ENCODE data around the gene CLDN4. TPM values are rescaled to one million over a fixed set of nuclear protein-coding genes. Genes with fewer than 3 reads are reported as not detected.

The CLDN4 gene
- total RNA-seq = 0.53 and 1.5 TPM in 2 replicates

GRCh38 chr7:73830681-73831583 lies at the start of gene CLDN4:
TSS of gene CLDN4 (plus strand) at chr7:73830996. CDS start at chr7:73831202, 206 bp downstream.

GRCh38 chr7:73842067-73842976 lies 11.5 kb downstream of the CLDN4 start, which contains the start of gene METTL27:
TSS of gene METTL27 (minus strand) at chr7:73842516. CDS start at chr7:73842140, 376 bp downstream.

GRCh38 chr7:73860859-73861258 lies 30.1 kb downstream of the CLDN4 start, which contains the start of gene TMEM270:
TSS of gene TMEM270 (plus strand) at chr7:73861159. CDS start at chr7:73861195, 36 bp downstream.

Other genes starting within 250 kb of the CLDN4 start
- 0.04 TPM in 1 of 2 replicates, not detected in the other for gene MLXIPL, start 206.5 kb upstream of the CLDN4 start, total RNA-seq
- 2.3 and 2.9 TPM in 2 replicates for gene VPS37D, start 163.2 kb upstream of the CLDN4 start, total RNA-seq
- 2.6 and 3.9 TPM in 2 replicates for gene DNAJC30, start 147.5 kb upstream of the CLDN4 start, total RNA-seq
- 75.0 and 85.3 TPM in 2 replicates for gene BUD23, start 147.4 kb upstream of the CLDN4 start, total RNA-seq
- 10.0 and 19.6 TPM in 2 replicates for gene STX1A, start 111.3 kb upstream of the CLDN4 start, total RNA-seq
- gene ABHD11, start 92.2 kb upstream of the CLDN4 start, total RNA-seq = 17.0 and 29.6 TPM in 2 replicates
- gene CLDN3, start 60.7 kb upstream of the CLDN4 start, total RNA-seq = not detected in 2 replicates
- gene METTL27, start 11.5 kb downstream of the CLDN4 start, total RNA-seq = 1.1 and 3.2 TPM in 2 replicates
- gene TMEM270, start 30.2 kb downstream of the CLDN4 start, total RNA-seq = not detected in 2 replicates
- gene ELN, start 197.2 kb downstream of the CLDN4 start, total RNA-seq = not detected in 2 replicates

Data from hair follicular keratinocyte (primary cell).